ENCODE measurements around the gene VWA8. TPM values are rescaled to one million over a fixed set of nuclear protein-coding genes. Genes with fewer than 3 reads are reported as not detected.

The VWA8 gene
- total RNA-seq, 1 experiment from 2014 or later = 22.6 TPM

GRCh38 chr13:41985788-41986508 lies 25.0 kb upstream of the VWA8 start:
- intact Hi-C loops (cut with micrococcal nuclease) = no loop called here
- no peak for DNase-seq (ENCODE audit: low read depth, low spot score)
- CTCF ChIA-PET = no interaction called here
- peaks cover 0 to 7% of the 10 kb centered on the region in 2 experiments; a peak in 2 of 4 replicates for H3K4me1 ChIP-seq (ENCODE audit: control insufficient read depth in 1 of 2, insufficient read depth in 2 of 2, low read length in 2 of 2)
- H3K4me2 ChIP-seq (ENCODE audit: low read length) = no peak overlapping the region
- no peaks in the 10 kb centered on the region for H3K36me3 ChIP-seq (ENCODE audit: control insufficient read depth in 1 of 2, insufficient read depth in 2 of 2, low read length in 2 of 2)
- TF ChIP-seq MAX (IDR thresholded peaks at IDR 0.05) (no peak), JUND (IDR thresholded peaks at IDR 0.05) (no peak), ZNF274 (IDR thresholded peaks at IDR 0.05; ENCODE audit: low read depth, low read length) (no peak), TCF7L2 (IDR thresholded peaks at IDR 0.05; ENCODE audit: borderline replicate concordance, extremely low read depth, insufficient read depth, insufficient read length) (no peak), SRF (IDR thresholded peaks at IDR 0.05; ENCODE audit: low read depth) (no peak), FOSL1 (IDR thresholded peaks at IDR 0.05; ENCODE audit: low read depth) (no peak), SP1 (IDR thresholded peaks at IDR 0.05; ENCODE audit: low read depth) (no peak), EGR1 (IDR thresholded peaks at IDR 0.05; ENCODE audit: low read depth) (no peak), RAD21 (IDR thresholded peaks at IDR 0.05; ENCODE audit: low read depth) (no peak), EZH2 (IDR thresholded peaks at IDR 0.05) (no peak), POLR2AphosphoS5 (IDR thresholded peaks at IDR 0.05; ENCODE audit: low read depth, low read length) (no peak), POLR2A (IDR thresholded peaks at IDR 0.05; ENCODE audit: borderline replicate concordance, extremely low read depth, insufficient read depth, insufficient read length) (no peak), ZFX (IDR thresholded peaks at IDR 0.05) (no peak), SIN3A (IDR thresholded peaks at IDR 0.05; ENCODE audit: low read depth) (no peak), CEBPB (IDR thresholded peaks at IDR 0.05; ENCODE audit: low read depth) (no peak)
- TF ChIP-seq, protein P1, sequence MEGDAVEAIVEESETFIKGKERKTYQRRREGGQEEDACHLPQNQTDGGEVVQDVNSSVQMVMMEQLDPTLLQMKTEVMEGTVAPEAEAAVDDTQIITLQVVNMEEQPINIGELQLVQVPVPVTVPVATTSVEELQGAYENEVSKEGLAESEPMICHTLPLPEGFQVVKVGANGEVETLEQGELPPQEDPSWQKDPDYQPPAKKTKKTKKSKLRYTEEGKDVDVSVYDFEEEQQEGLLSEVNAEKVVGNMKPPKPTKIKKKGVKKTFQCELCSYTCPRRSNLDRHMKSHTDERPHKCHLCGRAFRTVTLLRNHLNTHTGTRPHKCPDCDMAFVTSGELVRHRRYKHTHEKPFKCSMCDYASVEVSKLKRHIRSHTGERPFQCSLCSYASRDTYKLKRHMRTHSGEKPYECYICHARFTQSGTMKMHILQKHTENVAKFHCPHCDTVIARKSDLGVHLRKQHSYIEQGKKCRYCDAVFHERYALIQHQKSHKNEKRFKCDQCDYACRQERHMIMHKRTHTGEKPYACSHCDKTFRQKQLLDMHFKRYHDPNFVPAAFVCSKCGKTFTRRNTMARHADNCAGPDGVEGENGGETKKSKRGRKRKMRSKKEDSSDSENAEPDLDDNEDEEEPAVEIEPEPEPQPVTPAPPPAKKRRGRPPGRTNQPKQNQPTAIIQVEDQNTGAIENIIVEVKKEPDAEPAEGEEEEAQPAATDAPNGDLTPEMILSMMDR (IDR thresholded peaks at IDR 0.05 in 2 of 3, conservative IDR thresholded peaks at IDR 0.05 in 1 of 3; ENCODE audit: borderline replicate concordance in 1 of 3, insufficient read depth in 1 of 3, low read depth in 2 of 3, low read length in 2 of 3) = no peak
- POLR2A ChIA-PET = no interaction called here
- H3K79me2 ChIP-seq (ENCODE audit: insufficient read depth, low read length) = no peaks in the 10 kb centered on the region
- no peaks in the 10 kb centered on the region for H3K9me3 ChIP-seq (ENCODE audit: control insufficient read depth in 1 of 2, insufficient read depth in 1 of 2, low read depth in 1 of 2, low read length in 2 of 2)
- H4K20me1 ChIP-seq (ENCODE audit: insufficient read depth) = no peaks in the 10 kb centered on the region
- H3K9me2 ChIP-seq (ENCODE audit: insufficient read depth) = no peaks in the 10 kb centered on the region; the same call in 1 of the 2 replicates
- peak; percentile 63 for ATAC-seq
- H3K27ac ChIP-seq (ENCODE audit: low read depth, low read length) = no peak overlapping the region
- BruUV-seq (replicated peaks) = no TSS peak
- no peaks in the 10 kb centered on the region for H3K27me3 ChIP-seq (ENCODE audit: insufficient read depth, low read length)
- no peak overlapping the region for H3K9ac ChIP-seq (ENCODE audit: low read length)
- H2AFZ ChIP-seq (ENCODE audit: low read depth, low read length, poor library complexity, severe bottlenecking) = no peak overlapping the region
- RAD21 ChIA-PET (ENCODE audit: low non-redundant PET in 1 of 2, low total read pairs in 2 of 2, uncharacterized antibody in 2 of 2, unreplicated experiment in 2 of 2) = no interaction called here
- H3K4me3 ChIP-seq (replicated peaks in 1 of 2; ENCODE audit: low read depth in 1 of 2, low read length in 2 of 2) = no peak overlapping the region

Measured in HCT116 (cell line).